ENCODE data around the gene MOCS3. TPM values are rescaled to one million over a fixed set of nuclear protein-coding genes. Genes with fewer than 3 reads are reported as not detected.

Gene MOCS3
- total and polyA plus RNA-seq, 2 of the 13 experiments (the other 11 are each of a cell fraction or from before 2014, with no cell fraction given) = 3.7 to 8.4 TPM

DNA sequence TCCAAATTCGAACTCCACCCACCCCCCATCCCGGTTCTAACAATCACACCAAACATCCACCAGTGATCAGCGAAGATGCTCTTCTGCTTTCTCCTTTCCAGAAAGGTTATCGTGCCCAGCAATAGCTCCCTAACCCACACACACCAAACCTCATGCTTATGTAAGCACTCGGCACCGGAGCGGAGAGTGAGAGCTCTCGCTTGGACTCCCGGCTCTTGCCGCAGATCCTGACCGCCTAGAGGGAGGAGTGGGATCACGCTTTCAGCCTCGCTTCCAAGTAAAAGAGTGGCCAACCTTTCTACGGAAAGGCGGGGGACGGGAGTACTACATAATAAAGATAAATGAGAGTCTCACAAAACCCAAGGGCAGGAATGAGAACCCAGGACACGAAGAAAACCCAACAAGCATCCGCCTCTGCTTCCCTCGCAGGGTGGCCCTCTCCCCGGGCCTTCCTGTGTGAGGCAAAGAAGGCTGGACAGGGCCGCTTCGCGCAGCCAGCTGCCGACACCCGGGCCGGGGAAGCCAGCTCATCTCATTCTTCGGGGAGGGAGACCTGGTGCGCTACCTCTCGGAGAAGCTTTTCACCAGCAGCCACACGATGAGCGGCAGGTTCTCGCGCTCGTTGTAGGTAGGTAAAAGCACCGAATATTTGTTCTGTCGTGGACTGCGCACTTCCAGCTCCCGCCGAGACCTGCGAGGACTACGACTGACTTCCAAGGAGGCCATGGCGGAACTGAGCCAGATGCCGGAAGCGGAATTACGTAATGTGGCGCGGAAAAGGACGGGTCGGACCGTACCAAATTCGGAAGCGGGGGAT, 612 bp upstream of the MOCS3 start, which contains the start of gene DPM1 (continued):
- TF ChIP-seq KAT2B (IDR thresholded peaks at IDR 0.05; ENCODE audit: borderline replicate concordance, low read depth, low read length) (no peak), MTF1 (CRISPR knock-in tag; IDR thresholded peaks at IDR 0.05) (no peak), ZMAT3 (CRISPR knock-in tag; conservative IDR thresholded peaks at IDR 0.05) (0 out of 2 replicates have a peak, but pooled peaks have one; percentile 14), YEATS4 (CRISPR knock-in tag; IDR thresholded peaks at IDR 0.05; ENCODE audit: borderline replicate concordance) (peak; percentile 66; the same call in 1 of the 2 replicates), RFXANK (CRISPR knock-in tag; IDR thresholded peaks at IDR 0.05) (peak; percentile 77; the same call in 1 of the 2 replicates), KDM5A (IDR thresholded peaks at IDR 0.05; ENCODE audit: borderline replicate concordance, low read length) (peak; percentile 98; the same call in 1 of the 2 replicates), MTF2 (CRISPR knock-in tag; IDR thresholded peaks at IDR 0.05; ENCODE audit: borderline replicate concordance) (no peak), UBTF (CRISPR knock-in tag; IDR thresholded peaks at IDR 0.05) (peak; percentile 81), PHF21A (CRISPR knock-in tag; IDR thresholded peaks at IDR 0.05) (peak; percentile 62; the same call in 1 of the 2 replicates), ZNF101 (CRISPR knock-in tag; IDR thresholded peaks at IDR 0.05; ENCODE audit: borderline replicate concordance, low read depth) (no peak), HCFC1 (IDR thresholded peaks at IDR 0.05; ENCODE audit: low read depth, low read length) (0 out of 2 replicates have a peak, but pooled peaks have one; percentile 2), ZBTB25 (CRISPR knock-in tag; IDR thresholded peaks at IDR 0.05) (no peak), CBX2 (IDR thresholded peaks at IDR 0.05; ENCODE audit: low read depth, low read length) (no peak), CBX2 (CRISPR knock-in tag; IDR thresholded peaks at IDR 0.05; ENCODE audit: low read depth) (no peak), TBX2 (CRISPR knock-in tag; IDR thresholded peaks at IDR 0.05; ENCODE audit: borderline replicate concordance) (peak; percentile 41; the same call in 1 of the 2 replicates), RBFOX2 (IDR thresholded peaks at IDR 0.05; ENCODE audit: low read depth, low read length) (no peak; the same call in 1 of the 2 replicates), ZNF709 (CRISPR knock-in tag; IDR thresholded peaks at IDR 0.05) (peak; percentile 74; the same call in 1 of the 2 replicates), FIP1L1 (IDR thresholded peaks at IDR 0.05; ENCODE audit: borderline replicate concordance, insufficient read depth, low read depth, low read length) (no peak), ZNF552 (CRISPR knock-in tag; IDR thresholded peaks at IDR 0.05; ENCODE audit: borderline replicate concordance) (peak; percentile 59; the same call in 1 of the 2 replicates)
- TF ChIP-seq, protein P1, sequence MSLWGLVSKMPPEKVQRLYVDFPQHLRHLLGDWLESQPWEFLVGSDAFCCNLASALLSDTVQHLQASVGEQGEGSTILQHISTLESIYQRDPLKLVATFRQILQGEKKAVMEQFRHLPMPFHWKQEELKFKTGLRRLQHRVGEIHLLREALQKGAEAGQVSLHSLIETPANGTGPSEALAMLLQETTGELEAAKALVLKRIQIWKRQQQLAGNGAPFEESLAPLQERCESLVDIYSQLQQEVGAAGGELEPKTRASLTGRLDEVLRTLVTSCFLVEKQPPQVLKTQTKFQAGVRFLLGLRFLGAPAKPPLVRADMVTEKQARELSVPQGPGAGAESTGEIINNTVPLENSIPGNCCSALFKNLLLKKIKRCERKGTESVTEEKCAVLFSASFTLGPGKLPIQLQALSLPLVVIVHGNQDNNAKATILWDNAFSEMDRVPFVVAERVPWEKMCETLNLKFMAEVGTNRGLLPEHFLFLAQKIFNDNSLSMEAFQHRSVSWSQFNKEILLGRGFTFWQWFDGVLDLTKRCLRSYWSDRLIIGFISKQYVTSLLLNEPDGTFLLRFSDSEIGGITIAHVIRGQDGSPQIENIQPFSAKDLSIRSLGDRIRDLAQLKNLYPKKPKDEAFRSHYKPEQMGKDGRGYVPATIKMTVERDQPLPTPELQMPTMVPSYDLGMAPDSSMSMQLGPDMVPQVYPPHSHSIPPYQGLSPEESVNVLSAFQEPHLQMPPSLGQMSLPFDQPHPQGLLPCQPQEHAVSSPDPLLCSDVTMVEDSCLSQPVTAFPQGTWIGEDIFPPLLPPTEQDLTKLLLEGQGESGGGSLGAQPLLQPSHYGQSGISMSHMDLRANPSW (CRISPR knock-in tag; IDR thresholded peaks at IDR 0.05; ENCODE audit: borderline replicate concordance) = no peak
- TF ChIP-seq, protein P2, sequence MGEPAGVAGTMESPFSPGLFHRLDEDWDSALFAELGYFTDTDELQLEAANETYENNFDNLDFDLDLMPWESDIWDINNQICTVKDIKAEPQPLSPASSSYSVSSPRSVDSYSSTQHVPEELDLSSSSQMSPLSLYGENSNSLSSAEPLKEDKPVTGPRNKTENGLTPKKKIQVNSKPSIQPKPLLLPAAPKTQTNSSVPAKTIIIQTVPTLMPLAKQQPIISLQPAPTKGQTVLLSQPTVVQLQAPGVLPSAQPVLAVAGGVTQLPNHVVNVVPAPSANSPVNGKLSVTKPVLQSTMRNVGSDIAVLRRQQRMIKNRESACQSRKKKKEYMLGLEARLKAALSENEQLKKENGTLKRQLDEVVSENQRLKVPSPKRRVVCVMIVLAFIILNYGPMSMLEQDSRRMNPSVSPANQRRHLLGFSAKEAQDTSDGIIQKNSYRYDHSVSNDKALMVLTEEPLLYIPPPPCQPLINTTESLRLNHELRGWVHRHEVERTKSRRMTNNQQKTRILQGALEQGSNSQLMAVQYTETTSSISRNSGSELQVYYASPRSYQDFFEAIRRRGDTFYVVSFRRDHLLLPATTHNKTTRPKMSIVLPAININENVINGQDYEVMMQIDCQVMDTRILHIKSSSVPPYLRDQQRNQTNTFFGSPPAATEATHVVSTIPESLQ (CRISPR knock-in tag; conservative IDR thresholded peaks at IDR 0.05) = no peak

All from HepG2 (cell line).